ENCODE measurements around the gene KYAT1. TPM values are rescaled to one million over a fixed set of nuclear protein-coding genes. Genes with fewer than 3 reads are reported as not detected.

The KYAT1 gene
- total RNA-seq, 2 donors from 2014 or later = 13.6 to 25.3 TPM

GRCh38 chr9:128913995-128914772 lies 32.4 kb upstream of the KYAT1 start:
- Mint-ChIP-seq H3K27ac (no peak overlapping the region), H3K4me3 (no peak overlapping the region), H3K27me3 (ENCODE audit: insufficient read depth) (no peaks in the 10 kb centered on the region), H3K9me3 (no peaks in the 10 kb centered on the region), H3K36me3 (ENCODE audit: low read depth) (peaks cover 43% of the 10 kb centered on the region), H3K4me1 (peaks cover 26% of the 10 kb centered on the region)
- TF ChIP-seq CTCF (conservative IDR thresholded peaks at IDR 0.05) = no peak
- H3K4me1 ChIP-seq (ENCODE audit: control insufficient read depth, insufficient read depth, low read length) = peaks cover 16% of the 10 kb centered on the region
- no peak overlapping the region for H3K4me3 ChIP-seq (ENCODE audit: low read length)
- H3K27ac ChIP-seq (ENCODE audit: low read depth, low read length) = no peak overlapping the region
- no peak overlapping the region for H3K9ac ChIP-seq (ENCODE audit: extremely low read depth, low read length, poor library complexity, severe bottlenecking)
- H3K27me3 ChIP-seq (ENCODE audit: control insufficient read depth, insufficient read depth, low read length, poor library complexity, severe bottlenecking) = no peaks in the 10 kb centered on the region
- DNase-seq = no peak
- H3K36me3 ChIP-seq (ENCODE audit: control insufficient read depth, insufficient read depth, low read length) = peaks cover 73% of the 10 kb centered on the region
- WGBS, 2 experiments (ENCODE audit: insufficient coverage in 1 of 2, insufficient read length in 1 of 2) = 90 to 94% methylated on average over 14 to 23 of the region's 23 CpGs
- H3K9me3 ChIP-seq (ENCODE audit: control insufficient read depth, low read length) = no peaks in the 10 kb centered on the region

GRCh38 chr9:128913048-128913900 lies 31.5 kb upstream of the KYAT1 start:
- peak overlapping the region; percentile 19 for H3K4me3 Mint-ChIP-seq
- 91 to 100% methylated on average over 7 to 15 of the region's 15 CpGs for WGBS, 2 experiments (ENCODE audit: insufficient coverage in 1 of 2, insufficient read length in 1 of 2)

More at GRCh38 chr9:128913048-128913900, 31.5 kb upstream of the KYAT1 start:
- Histone ChIP-seq H3K27ac (ENCODE audit: low read depth, low read length) (no peak overlapping the region), H3K36me3 (ENCODE audit: control insufficient read depth, insufficient read depth, low read length) (peaks cover 79% of the 10 kb centered on the region), H3K27me3 (ENCODE audit: control insufficient read depth, insufficient read depth, low read length, poor library complexity, severe bottlenecking) (no peaks in the 10 kb centered on the region), H3K9me3 (ENCODE audit: control insufficient read depth, low read length) (no peaks in the 10 kb centered on the region), H3K4me1 (ENCODE audit: control insufficient read depth, insufficient read depth, low read length) (peaks cover 16% of the 10 kb centered on the region), H3K4me3 (ENCODE audit: low read length) (no peak overlapping the region), H3K9ac (ENCODE audit: extremely low read depth, low read length, poor library complexity, severe bottlenecking) (no peak overlapping the region)
- Mint-ChIP-seq H3K9me3 (no peaks in the 10 kb centered on the region), H3K4me1 (peaks cover 26% of the 10 kb centered on the region), H3K27ac (peak overlapping the region; percentile 92), H3K27me3 (ENCODE audit: insufficient read depth) (no peaks in the 10 kb centered on the region), H3K36me3 (ENCODE audit: low read depth) (peaks cover 49% of the 10 kb centered on the region)
- TF ChIP-seq CTCF (conservative IDR thresholded peaks at IDR 0.05) = no peak
- peak; percentile 51 for DNase-seq
